ENCODE data around the gene SAXO1.

GRCh38 chr9:18877984-18878383 is 155.0 kb downstream of the SAXO1 start:
- TF ChIP-seq, protein P1, sequence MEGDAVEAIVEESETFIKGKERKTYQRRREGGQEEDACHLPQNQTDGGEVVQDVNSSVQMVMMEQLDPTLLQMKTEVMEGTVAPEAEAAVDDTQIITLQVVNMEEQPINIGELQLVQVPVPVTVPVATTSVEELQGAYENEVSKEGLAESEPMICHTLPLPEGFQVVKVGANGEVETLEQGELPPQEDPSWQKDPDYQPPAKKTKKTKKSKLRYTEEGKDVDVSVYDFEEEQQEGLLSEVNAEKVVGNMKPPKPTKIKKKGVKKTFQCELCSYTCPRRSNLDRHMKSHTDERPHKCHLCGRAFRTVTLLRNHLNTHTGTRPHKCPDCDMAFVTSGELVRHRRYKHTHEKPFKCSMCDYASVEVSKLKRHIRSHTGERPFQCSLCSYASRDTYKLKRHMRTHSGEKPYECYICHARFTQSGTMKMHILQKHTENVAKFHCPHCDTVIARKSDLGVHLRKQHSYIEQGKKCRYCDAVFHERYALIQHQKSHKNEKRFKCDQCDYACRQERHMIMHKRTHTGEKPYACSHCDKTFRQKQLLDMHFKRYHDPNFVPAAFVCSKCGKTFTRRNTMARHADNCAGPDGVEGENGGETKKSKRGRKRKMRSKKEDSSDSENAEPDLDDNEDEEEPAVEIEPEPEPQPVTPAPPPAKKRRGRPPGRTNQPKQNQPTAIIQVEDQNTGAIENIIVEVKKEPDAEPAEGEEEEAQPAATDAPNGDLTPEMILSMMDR (conservative IDR thresholded peaks at IDR 0.05; ENCODE audit: low read depth, low read length): no peak
- no peak for TF ChIP-seq EZH2 (IDR thresholded peaks at IDR 0.05; ENCODE audit: low read length, unreplicated experiment)
